Sigmoid colon (tissue), 4 donors: Measurements from ENCODE around the gene ADAMTS17.

Experiments
- CTCF ChIP-seq, 4 experiments: fragments of 450-650 bp in 3 of 4; fragments of 200-600 bp in 1 of 4; IDR thresholded peaks; one replicate each; pipeline ENCODE4 v1.5.1; 2016 to 2019; ENCODE audit warnings: antibody characterized with exemption in 4 of 4, mild to moderate bottlenecking in 3 of 4, moderate library complexity in 2 of 4
- EP300 ChIP-seq, 4 donors: sonication (generic); formaldehyde crosslinking; IDR thresholded peaks; one replicate each; pipeline ENCODE4 v1.6.1; 2017; ENCODE audit warnings: antibody characterized with exemption in 4 of 4

- TF ChIP-seq EP300 (IDR thresholded peaks at IDR 0.05) = no peak
- no peak for TF ChIP-seq CTCF (IDR thresholded peaks at IDR 0.05)
Measured at GRCh38 chr15:99953886-99954285, 387.9 kb downstream of the ADAMTS17 start.
